SU-DHL-6 (cell line): ENCODE measurements around the gene ZNF454.

ENCODE experiments used
- H2AFZ ChIP-seq: fragments of 200-600 bp; sonication (generic); 2 replicates; pipeline ENCODE4 v1.6.1; 2014; ENCODE audit warnings: low read depth, mild to moderate bottlenecking, moderate library complexity, mixed read lengths, antibody characterized with exemption, low read length; ENCODE audit not compliant: severe bottlenecking
- H3F3A ChIP-seq: fragments of 200-600 bp; shearing (Covaris generic); 2 replicates; pipeline ENCODE4 v1.6.0; 2016; ENCODE audit warnings: antibody characterized with exemption, mild to moderate bottlenecking; ENCODE audit not compliant: insufficient read depth
- H3K27ac ChIP-seq: fragments of 200-600 bp; sonication (generic); 2 replicates; pipeline ENCODE4 v1.5.1; 2016; ENCODE audit warnings: low read depth, mild to moderate bottlenecking, low read length, moderate library complexity, mixed read lengths
- H3K27me3 ChIP-seq: fragments of 200-600 bp; sonication (generic), shearing (Covaris generic); 2 replicates; pipeline ENCODE4 v1.6.0; 2014; ENCODE audit warnings: mild to moderate bottlenecking, low read length
- H3K36me3 ChIP-seq: fragments of 200-600 bp; sonication (generic); 2 replicates; pipeline ENCODE4 v1.6.1; 2014; ENCODE audit warnings: mild to moderate bottlenecking, low read length, mixed read lengths
- H3K4me2 ChIP-seq: fragments of 300-600, 200-600 bp; shearing (Covaris generic), sonication (generic); 2 replicates; pipeline ENCODE4 v1.6.0; 2014; ENCODE audit warnings: low read length, low read depth, mild to moderate bottlenecking; ENCODE audit not compliant: poor library complexity, severe bottlenecking
- H3K4me3 ChIP-seq: fragments of 200-600 bp; sonication (generic); 2 replicates; pipeline ENCODE4 v1.5.1; 2014; ENCODE audit warnings: antibody characterized with exemption, low read length, mild to moderate bottlenecking, mixed read lengths; ENCODE audit not compliant: insufficient read depth, poor library complexity, severe bottlenecking
- H3K79me2 ChIP-seq: fragments of 200-600 bp; sonication (generic); 2 replicates; pipeline ENCODE4 v1.6.1; 2014; ENCODE audit warnings: mild to moderate bottlenecking, low read length, moderate library complexity; ENCODE audit not compliant: insufficient read depth
- H3K9ac ChIP-seq: fragments of 200-600 bp; sonication (generic); 2 replicates; pipeline ENCODE4 v1.7.0; 2014; ENCODE audit warnings: mild to moderate bottlenecking, low read length
- H3K9me2 ChIP-seq: fragments of 200-600 bp; sonication (generic); replicated peaks from 2 replicates; pipeline ENCODE4 v1.6.1; 2014; ENCODE audit warnings: low read length; ENCODE audit not compliant: insufficient read depth
- H3K9me3 ChIP-seq: fragments of 200-600 bp; sonication (generic); 2 replicates; pipeline ENCODE4 v1.6.1; 2014; ENCODE audit warnings: low read length, mixed read lengths; ENCODE audit not compliant: insufficient read depth
- H4K20me1 ChIP-seq: fragments of 200-600 bp; sonication (generic); 2 replicates; pipeline ENCODE4 v1.6.1; 2014; ENCODE audit warnings: low read depth, mild to moderate bottlenecking, antibody characterized with exemption, low read length, moderate library complexity, mixed read lengths
- CTCF ChIP-seq: fragments of 200-600 bp; sonication (generic); IDR thresholded peaks from one replicate; pipeline ENCODE4 v1.5.1; 2017; ENCODE audit warnings: antibody characterized with exemption, mild to moderate bottlenecking, low read length, moderate library complexity; ENCODE audit not compliant: insufficient read depth, poor library complexity, severe bottlenecking
- EZH2phosphoT487 ChIP-seq: fragments of 200-600 bp; sonication (generic), shearing (Covaris generic); conservative IDR thresholded peaks from 2 replicates; pipeline ENCODE4 v1.6.1; 2018; ENCODE audit warnings: mild to moderate bottlenecking, antibody characterized with exemption, low read length, moderate library complexity, mixed read lengths

The ZNF454 gene

GRCh38 chr5:178983728-178984127 is 42.7 kb downstream of the ZNF454 start:
- H3K9me2 ChIP-seq: no peaks in the 10 kb centered on the region
- no peaks in the 10 kb centered on the region for H3K36me3 ChIP-seq
- H4K20me1 ChIP-seq: no peaks in the 10 kb centered on the region
- TF ChIP-seq EZH2phosphoT487 (no peak), CTCF (no peak)
- H3K79me2 ChIP-seq: no peaks in the 10 kb centered on the region
- H3K4me3 ChIP-seq: no peak overlapping the region
- no peak overlapping the region for H3K4me2 ChIP-seq
- no peak overlapping the region for H3K27ac ChIP-seq
- H3F3A ChIP-seq: no peaks in the 10 kb centered on the region
- no peak overlapping the region for H2AFZ ChIP-seq
- H3K9ac ChIP-seq: no peak overlapping the region
- H3K9me3 ChIP-seq: no peaks in the 10 kb centered on the region; the same call in 1 of the 2 replicates
- no peaks in the 10 kb centered on the region for H3K27me3 ChIP-seq

- no peaks in the 10 kb centered on the region for H4K20me1 ChIP-seq
- H3K27ac ChIP-seq: no peak overlapping the region
- H3K79me2 ChIP-seq: no peaks in the 10 kb centered on the region
- H3K27me3 ChIP-seq: no peaks in the 10 kb centered on the region
- no peaks in the 10 kb centered on the region for H3F3A ChIP-seq
- no peaks in the 10 kb centered on the region for H3K9me2 ChIP-seq
- no peaks in the 10 kb centered on the region for H3K9me3 ChIP-seq
- H3K36me3 ChIP-seq: no peaks in the 10 kb centered on the region
- no peak overlapping the region for H3K9ac ChIP-seq
- H2AFZ ChIP-seq: no peak overlapping the region
- H3K4me3 ChIP-seq: no peak overlapping the region
- TF ChIP-seq CTCF (no peak), EZH2phosphoT487 (no peak)
- no peak overlapping the region for H3K4me2 ChIP-seq
Observed at GRCh38 chr5:178984145-178985072, 43.4 kb downstream of the ZNF454 start.

GRCh38 chr5:178986326-178986960 is 45.4 kb downstream of the ZNF454 start:
- Histone ChIP-seq H3F3A (no peaks in the 10 kb centered on the region), H3K79me2 (no peaks in the 10 kb centered on the region), H4K20me1 (no peaks in the 10 kb centered on the region), H3K9me2 (no peaks in the 10 kb centered on the region), H3K4me3 (no peak overlapping the region), H3K4me2 (no peak overlapping the region), H3K36me3 (no peaks in the 10 kb centered on the region), H3K27me3 (no peaks in the 10 kb centered on the region), H2AFZ (no peak overlapping the region), H3K9ac (no peak overlapping the region), H3K9me3 (no peaks in the 10 kb centered on the region), H3K27ac (no peak overlapping the region)
- TF ChIP-seq CTCF: no peak
